GM10266 (cell line): ENCODE measurements around the gene FBXL5.

Source experiments
- DNase-seq: peaks from one replicate; pipeline ENCODE4 v3.0.0; 2012; ENCODE audit errors: extremely low spot score
- CTCF ChIP-seq: IDR thresholded peaks from 2 replicates; pipeline ENCODE4 v1.5.1; 2012; ENCODE audit warnings: mild to moderate bottlenecking, low read depth; ENCODE audit not compliant: control insufficient read depth, insufficient read depth; ENCODE audit errors: missing control alignments

FBXL5 gene

DNA sequence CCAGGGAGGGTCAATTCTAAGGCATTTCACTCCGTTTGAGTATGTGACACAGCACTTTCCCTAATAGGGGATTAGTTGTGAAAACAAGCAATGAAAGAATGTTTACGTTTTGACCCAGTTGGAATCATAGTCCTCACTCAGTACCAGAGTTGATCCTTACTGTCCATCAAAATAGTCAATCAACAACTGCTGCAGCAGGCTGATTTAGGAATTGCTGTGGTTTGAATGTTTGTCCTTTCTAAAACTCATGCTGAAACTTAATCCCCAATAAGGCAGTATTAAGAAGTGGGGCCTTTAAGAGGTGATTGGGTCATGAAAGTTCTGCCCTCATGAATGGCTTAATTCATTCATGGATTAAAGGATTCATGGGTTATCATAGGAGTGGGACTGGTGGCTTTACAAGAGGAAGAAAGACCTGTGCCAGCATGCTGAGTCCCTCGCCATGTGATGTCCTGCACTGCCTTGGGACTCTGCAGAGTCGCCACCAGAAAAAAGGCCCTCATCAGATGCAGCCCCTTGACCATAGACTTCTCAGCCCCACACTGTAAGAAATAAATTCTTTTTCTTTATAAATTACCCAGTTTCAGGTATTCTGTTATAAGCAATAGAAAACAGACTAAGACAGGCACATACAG lies 3.1 kb upstream of the FBXL5 start:
- TF ChIP-seq CTCF, result no peak
- no peak for DNase-seq

GRCh38 chr4:15657366-15657765 lies 2.2 kb upstream of the FBXL5 start:
- TF ChIP-seq CTCF, result no peak
- no peak for DNase-seq

GRCh38 chr4:15656038-15656470 lies 897 bp upstream of the FBXL5 start:
- DNase-seq, result no peak
- TF ChIP-seq CTCF, result no peak

DNA sequence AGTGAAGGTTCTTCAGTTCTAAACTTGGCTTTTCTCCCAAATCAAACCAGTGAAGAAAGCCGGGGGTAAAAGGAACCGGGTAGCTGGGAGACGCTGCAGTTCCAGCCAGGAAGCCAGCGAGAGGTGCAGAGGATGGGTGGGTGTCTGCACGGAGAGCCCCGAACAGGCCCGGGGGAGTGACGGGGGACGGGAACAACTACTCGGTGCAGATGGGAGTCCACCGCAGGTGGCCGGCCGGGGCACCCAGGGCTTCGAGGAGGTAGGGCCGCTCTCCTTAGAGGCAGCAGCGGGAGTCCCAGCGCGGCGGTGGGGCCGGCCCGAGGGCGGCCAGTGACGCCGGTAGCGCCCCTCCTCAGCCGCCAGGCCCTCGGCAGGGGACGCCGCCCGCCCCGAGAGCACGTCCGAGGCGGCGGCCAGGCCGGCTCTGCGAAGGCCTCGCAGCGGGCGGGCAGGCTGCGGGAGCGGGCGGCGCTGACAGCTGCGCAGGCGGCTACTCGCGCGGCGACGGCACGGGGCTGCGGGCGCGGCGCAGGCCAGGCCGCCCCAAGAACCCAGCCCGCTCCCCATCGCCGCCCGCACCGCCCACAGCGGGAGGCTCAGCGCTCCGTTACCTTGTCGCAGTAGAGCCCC lies 449 bp downstream of the FBXL5 start:
- DNase-seq, result peak; percentile 64
- TF ChIP-seq CTCF, result no peak

GRCh38 chr4:15653864-15654592 lies 1.1 kb downstream of the FBXL5 start:
- TF ChIP-seq CTCF, result no peak
- peak; percentile 56 for DNase-seq

- no peak for TF ChIP-seq CTCF
- DNase-seq, result no peak
Observed at GRCh38 chr4:15653420-15653819, 1.7 kb downstream of the FBXL5 start.

- TF ChIP-seq CTCF, result no peak
- DNase-seq, result no peak
Observed at GRCh38 chr4:15652841-15653240, 2.3 kb downstream of the FBXL5 start.
